Measurements from ENCODE around the gene IP6K2.
A peak's percentile ranks its signal among the peaks of the same experiment; 100 is the strongest.

IP6K2 gene

GRCh38 chr3:48688032-48688736, 28.8 kb downstream of the IP6K2 start:
- peak in 1 of 2 experiments; percentile 33 for DNase-seq

GRCh38 chr3:48687220-48687678, 29.8 kb downstream of the IP6K2 start:
- no peak for DNase-seq

GRCh38 chr3:48686538-48687219, 30.3 kb downstream of the IP6K2 start:
- DNase-seq, result no peak

- peak; percentile 57 to 82 for DNase-seq
Measured at GRCh38 chr3:48685603-48686511, 31.2 kb downstream of the IP6K2 start, which contains the start of gene NCKIPSD. Gene NCKIPSD (minus strand): TSS chr3:48685915. CDS start chr3:48685807, 108 bp downstream.

- no peak for DNase-seq
Measured at GRCh38 chr3:48685293-48685602, 31.8 kb downstream of the IP6K2 start.

GRCh38 chr3:48684480-48685143, 32.4 kb downstream of the IP6K2 start:
- DNase-seq, result no peak

- no peak for DNase-seq
Measured at GRCh38 chr3:48684054-48684349, 33.0 kb downstream of the IP6K2 start.

- DNase-seq, result no peak
Measured at GRCh38 chr3:48682786-48683185, 34.2 kb downstream of the IP6K2 start.

- DNase-seq, result no peak
Measured at GRCh38 chr3:48681974-48682610, 34.9 kb downstream of the IP6K2 start.

- no peak for DNase-seq
Measured at GRCh38 chr3:48681541-48681880, 35.5 kb downstream of the IP6K2 start.

GRCh38 chr3:48680811-48681540, 36.0 kb downstream of the IP6K2 start:
- no peak for DNase-seq

- DNase-seq, result no peak
Measured at GRCh38 chr3:48679411-48680391, 37.3 kb downstream of the IP6K2 start.

- DNase-seq, result no peak
Measured at GRCh38 chr3:48678566-48679380, 38.2 kb downstream of the IP6K2 start.

GRCh38 chr3:48678056-48678455, 39.0 kb downstream of the IP6K2 start:
- no peak for DNase-seq

GRCh38 chr3:48674505-48674904, 42.5 kb downstream of the IP6K2 start:
- no peak for DNase-seq

- no peak for DNase-seq
Measured at GRCh38 chr3:48672522-48672921, 44.5 kb downstream of the IP6K2 start.

GRCh38 chr3:48664929-48665328, 52.1 kb downstream of the IP6K2 start:
- DNase-seq, result no peak

GRCh38 chr3:48664313-48664644, 52.7 kb downstream of the IP6K2 start:
- DNase-seq, result no peak

GRCh38 chr3:48663489-48664312, 53.3 kb downstream of the IP6K2 start:
- DNase-seq, result peak; percentile 94 to 95
